ENCODE results near the gene VN1R5. TPM values are rescaled to one million over a fixed set of nuclear protein-coding genes. Genes with fewer than 3 reads are reported as not detected.

VN1R5 gene
- total and polyA plus RNA-seq, 2 donors (not counting 3 experiments of a cell fraction or from before 2014, with no cell fraction given), result not detected

GRCh38 chr1:247268390-247269045 is 12.6 kb downstream of the VN1R5 start:
- Histone ChIP-seq H4K20me1 (replicated peaks; ENCODE audit: control insufficient read depth, extremely low read depth, insufficient read depth, low read length) (no peaks in the 10 kb centered on the region), H2AFZ (ENCODE audit: low read depth, low read length) (no peak overlapping the region), H3K9me1 (replicated peaks; ENCODE audit: control insufficient read depth, extremely low read depth, insufficient read depth, low read length) (no peaks in the 10 kb centered on the region), H3K27me3 (ENCODE audit: control insufficient read depth in 2 of 2, insufficient read depth in 2 of 2, low read length in 2 of 2) (no peaks in the 10 kb centered on the region), H3K4me3 (replicated peaks in 1 of 3; ENCODE audit: insufficient read depth in 1 of 3, low read depth in 1 of 3, low read length in 3 of 3) (no peak overlapping the region), H3K27ac (ENCODE audit: insufficient read depth, low read depth, low read length) (no peak overlapping the region), H3K9ac (replicated peaks; ENCODE audit: extremely low read depth, insufficient read depth, low read length) (no peak overlapping the region), H3K4me1 (ENCODE audit: control insufficient read depth, extremely low read depth, insufficient read depth, low read length) (no peaks in the 10 kb centered on the region), H3K36me3 (ENCODE audit: control insufficient read depth in 2 of 2, extremely low read depth in 1 of 2, insufficient read depth in 2 of 2, low read length in 2 of 2) (no peaks in the 10 kb centered on the region), H3K79me2 (ENCODE audit: control insufficient read depth, insufficient read depth, low read length) (no peaks in the 10 kb centered on the region), H3K9me3 (replicated peaks; ENCODE audit: control insufficient read depth, insufficient read depth, low read length) (no peaks in the 10 kb centered on the region), H3K4me2 (ENCODE audit: insufficient read depth, low read length) (no peak overlapping the region)
- dilution Hi-C loops (cut with MboI; ENCODE audit: extremely low pct_ligation_motif_present, low sequenced_read_pairs) (no loop called here), intact Hi-C loops (cut with micrococcal nuclease) (no loop called here)
- ChIA-PET POLR2A (no interaction called here), CTCF (no interaction called here)
- BruUV-seq (replicated peaks), result no TSS peak
- TF ChIP-seq JUN (IDR thresholded peaks at IDR 0.05; ENCODE audit: borderline replicate concordance, insufficient read depth, insufficient read length, low read depth) (no peak), FOS (IDR thresholded peaks at IDR 0.05; ENCODE audit: borderline replicate concordance, insufficient read depth, low read length) (no peak), POLR2AphosphoS5 (IDR thresholded peaks at IDR 0.05; ENCODE audit: insufficient read depth, low read depth, low read length) (no peak), EZH2 (IDR thresholded peaks at IDR 0.05; ENCODE audit: borderline replicate concordance, low read depth, low read length, severe bottlenecking) (no peak), GATA2 (IDR thresholded peaks at IDR 0.05; ENCODE audit: insufficient read depth, insufficient read length, low read depth, low read length) (no peak), MAX (IDR thresholded peaks at IDR 0.05; ENCODE audit: insufficient read depth, insufficient read length) (no peak), POLR2A (IDR thresholded peaks at IDR 0.05; ENCODE audit: low read depth, low read length) (no peak), CTCF (IDR thresholded peaks at IDR 0.05; ENCODE audit: extremely low read depth in 1 of 2, insufficient read depth in 1 of 2, low read depth in 1 of 2, low read length in 2 of 2) (no peak), MYC (IDR thresholded peaks at IDR 0.05; ENCODE audit: low read depth, low read length) (no peak)
- no peak for DNase-seq (ENCODE audit: low read depth, low spot score)
- no peak for FAIRE-seq

All from endothelial cell of umbilical vein (primary cell).